Activated CD4-positive, alpha-beta T cell treated with anti-CD3 and anti-CD28 coated beads, Interleukin-2, amount 10 ng/mL, durations not matched to agents 24 days and 14 days (primary cell): ENCODE measurements around the gene CNTNAP2. TPM values are rescaled to one million over a fixed set of nuclear protein-coding genes. Genes with fewer than 3 reads are reported as not detected.

Experiments
- DNase-seq: peaks from one replicate; pipeline ENCODE4 v3.0.0; 2022
- H3K27ac Mint-ChIP-seq: one replicate; pipeline ENCODE4 v1.8.0; 2022; ENCODE audit warnings: mild to moderate bottlenecking, mixed read lengths
- H3K27me3 Mint-ChIP-seq: one replicate; pipeline ENCODE4 v1.8.0; 2022; ENCODE audit warnings: mixed read lengths
- H3K36me3 Mint-ChIP-seq: one replicate; pipeline ENCODE4 v1.8.0; 2022; ENCODE audit warnings: low read depth, mild to moderate bottlenecking, mixed read lengths
- H3K4me1 Mint-ChIP-seq: one replicate; pipeline ENCODE4 v1.8.0; 2021; ENCODE audit warnings: mixed read lengths
- H3K4me3 Mint-ChIP-seq: one replicate; pipeline ENCODE4 v1.8.0; 2022; ENCODE audit warnings: mild to moderate bottlenecking, moderate library complexity, mixed read lengths
- H3K9me3 Mint-ChIP-seq: one replicate; pipeline ENCODE4 v1.8.0; 2021; ENCODE audit warnings: mixed read lengths
- intact Hi-C: fragments of 100-400 bp; cut with micrococcal nuclease; formaldehyde crosslinking; loops from one replicate; pipeline ENCODE4 v1.15.1; 2023
- total RNA-seq: library from RNA; stranded (reverse); gene quantifications from 2 replicates; pipeline ENCODE4 v1.2.3, GENCODE V29; 2022

The CNTNAP2 gene
- total RNA-seq, 1 donor from 2014 or later: not detected

DNA sequence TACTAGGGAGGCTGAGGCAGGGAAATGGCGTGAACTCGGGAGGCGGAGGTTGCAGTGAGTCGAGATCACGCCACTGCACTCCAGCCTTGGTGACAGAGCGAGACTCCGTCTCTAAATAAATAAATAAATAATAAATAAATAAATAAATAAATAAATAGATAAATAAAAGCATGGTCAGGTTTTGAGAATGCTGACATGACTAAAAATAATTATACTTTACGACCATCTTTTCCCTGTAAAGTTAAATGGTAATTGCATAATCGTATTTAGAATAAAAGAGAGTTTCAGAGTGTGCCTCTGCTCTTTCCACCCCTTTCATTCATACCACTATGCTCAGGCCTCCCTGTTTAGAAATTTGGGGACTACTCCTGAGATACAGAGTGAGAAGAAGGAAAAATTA is 326.5 kb downstream of the CNTNAP2 start:
- no peak for DNase-seq
- Mint-ChIP-seq H3K27ac (no peak overlapping the region), H3K36me3 (no peaks in the 10 kb centered on the region), H3K27me3 (no peaks in the 10 kb centered on the region), H3K4me3 (no peak overlapping the region), H3K9me3 (no peaks in the 10 kb centered on the region), H3K4me1 (no peaks in the 10 kb centered on the region)
- intact Hi-C loops: no loop called here

- intact Hi-C loops: no loop called here
- Mint-ChIP-seq H3K4me3 (no peak overlapping the region), H3K9me3 (peaks cover 3% of the 10 kb centered on the region), H3K4me1 (no peaks in the 10 kb centered on the region), H3K27ac (no peak overlapping the region), H3K27me3 (no peaks in the 10 kb centered on the region), H3K36me3 (no peaks in the 10 kb centered on the region)
- no peak for DNase-seq
Observed at GRCh38 chr7:146449625-146450024, 333.0 kb downstream of the CNTNAP2 start.

GRCh38 chr7:146455091-146455655 is 338.6 kb downstream of the CNTNAP2 start:
- H3K4me3 Mint-ChIP-seq: no peak overlapping the region
- no peak overlapping the region for H3K27ac Mint-ChIP-seq
- no peaks in the 10 kb centered on the region for H3K4me1 Mint-ChIP-seq
- no peaks in the 10 kb centered on the region for H3K36me3 Mint-ChIP-seq
- no peak for DNase-seq
- intact Hi-C loops: no loop called here
- peaks cover 3% of the 10 kb centered on the region for H3K9me3 Mint-ChIP-seq
- H3K27me3 Mint-ChIP-seq: no peaks in the 10 kb centered on the region

- Mint-ChIP-seq H3K4me1 (no peaks in the 10 kb centered on the region), H3K27ac (no peak overlapping the region)
- no peak for DNase-seq
Observed at GRCh38 chr7:146479040-146479439, 362.4 kb downstream of the CNTNAP2 start.

GRCh38 chr7:146486519-146486918 is 369.9 kb downstream of the CNTNAP2 start:
- intact Hi-C loops: no loop called here

More at GRCh38 chr7:146479040-146479439, 362.4 kb downstream of the CNTNAP2 start:
- Mint-ChIP-seq H3K36me3 (no peaks in the 10 kb centered on the region), H3K4me3 (no peak overlapping the region), H3K9me3 (no peaks in the 10 kb centered on the region), H3K27me3 (no peaks in the 10 kb centered on the region)
- intact Hi-C loops: no loop called here

DNA sequence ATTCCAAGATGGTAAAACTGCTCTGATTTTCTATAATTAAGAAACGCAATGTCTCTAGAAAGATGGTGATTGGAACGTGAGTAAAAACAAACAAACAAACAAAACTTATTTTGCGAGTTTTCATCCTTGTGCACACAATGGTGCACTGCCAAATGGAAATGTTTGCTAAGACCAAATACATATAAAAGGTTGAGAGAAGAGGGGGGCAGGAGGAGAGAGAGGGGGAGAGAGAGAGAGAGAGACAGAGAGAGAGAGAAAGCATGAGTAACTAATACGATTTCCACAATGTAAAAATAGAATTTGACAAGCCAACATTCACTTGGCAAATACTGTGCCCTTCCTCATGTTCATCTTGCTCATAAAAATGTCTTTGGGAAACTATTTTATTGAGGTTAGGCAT is 375.4 kb downstream of the CNTNAP2 start:
- peaks cover 13% of the 10 kb centered on the region for H3K9me3 Mint-ChIP-seq

More at GRCh38 chr7:146486519-146486918, 369.9 kb downstream of the CNTNAP2 start:
- Mint-ChIP-seq H3K27ac (no peak overlapping the region), H3K4me1 (no peaks in the 10 kb centered on the region), H3K27me3 (no peaks in the 10 kb centered on the region), H3K36me3 (no peaks in the 10 kb centered on the region), H3K4me3 (no peak overlapping the region), H3K9me3 (peaks cover 5% of the 10 kb centered on the region)
- no peak for DNase-seq

GRCh38 chr7:146494952-146495596 is 378.5 kb downstream of the CNTNAP2 start:
- Mint-ChIP-seq H3K27me3 (no peaks in the 10 kb centered on the region), H3K27ac (no peak overlapping the region), H3K4me3 (no peak overlapping the region), H3K36me3 (no peaks in the 10 kb centered on the region), H3K4me1 (no peaks in the 10 kb centered on the region), H3K9me3 (peaks cover 9% of the 10 kb centered on the region)
- intact Hi-C loops: no loop called here
- no peak for DNase-seq

More for the DNA sequence above, 375.4 kb downstream of the CNTNAP2 start:
- Mint-ChIP-seq H3K27ac (no peak overlapping the region), H3K36me3 (no peaks in the 10 kb centered on the region), H3K27me3 (no peaks in the 10 kb centered on the region), H3K4me1 (no peaks in the 10 kb centered on the region), H3K4me3 (no peak overlapping the region)
- no peak for DNase-seq
- intact Hi-C loops: no loop called here

DNA sequence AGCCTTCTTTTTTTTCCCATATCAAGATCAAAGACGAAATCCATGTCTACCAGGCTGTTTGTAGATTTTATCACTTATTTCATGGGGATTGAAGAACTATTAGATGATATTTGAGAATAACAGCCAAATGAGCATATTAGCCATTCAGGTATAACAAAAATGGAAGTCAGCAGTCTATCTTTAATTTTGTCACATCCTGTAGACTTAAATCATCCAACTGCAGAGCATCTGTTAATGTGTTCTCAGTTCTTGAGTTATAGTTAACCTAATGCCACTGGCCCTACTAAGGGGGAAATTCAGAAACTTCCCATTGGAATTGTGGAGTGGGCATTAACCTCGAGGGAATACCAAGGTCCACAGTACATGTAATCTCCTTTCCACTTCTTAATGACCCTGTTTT is 380.1 kb downstream of the CNTNAP2 start:
- no peaks in the 10 kb centered on the region for H3K27me3 Mint-ChIP-seq
- intact Hi-C loops: no loop called here
- H3K4me3 Mint-ChIP-seq: no peak overlapping the region
- H3K27ac Mint-ChIP-seq: no peak overlapping the region
- DNase-seq: no peak
- no peaks in the 10 kb centered on the region for H3K4me1 Mint-ChIP-seq
- H3K36me3 Mint-ChIP-seq: no peaks in the 10 kb centered on the region
- peaks cover 14% of the 10 kb centered on the region for H3K9me3 Mint-ChIP-seq

GRCh38 chr7:146499970-146500369 is 383.4 kb downstream of the CNTNAP2 start:
- Mint-ChIP-seq H3K4me3 (no peak overlapping the region), H3K27ac (no peak overlapping the region), H3K9me3 (peaks cover 24% of the 10 kb centered on the region), H3K36me3 (no peaks in the 10 kb centered on the region), H3K27me3 (no peaks in the 10 kb centered on the region), H3K4me1 (no peaks in the 10 kb centered on the region)
- no peak for DNase-seq
- intact Hi-C loops: no loop called here

- H3K36me3 Mint-ChIP-seq: no peaks in the 10 kb centered on the region
- no peak for DNase-seq
- H3K27me3 Mint-ChIP-seq: no peaks in the 10 kb centered on the region
- H3K27ac Mint-ChIP-seq: no peak overlapping the region
- no peak overlapping the region for H3K4me3 Mint-ChIP-seq
- H3K9me3 Mint-ChIP-seq: peaks cover 16% of the 10 kb centered on the region
- intact Hi-C loops: no loop called here
- H3K4me1 Mint-ChIP-seq: no peaks in the 10 kb centered on the region
Observed at GRCh38 chr7:146503844-146504243, 387.2 kb downstream of the CNTNAP2 start.

- H3K4me3 Mint-ChIP-seq: no peak overlapping the region
- H3K4me1 Mint-ChIP-seq: no peaks in the 10 kb centered on the region
- intact Hi-C loops: no loop called here
- no peak for DNase-seq
- H3K36me3 Mint-ChIP-seq: no peaks in the 10 kb centered on the region
- no peaks in the 10 kb centered on the region for H3K27me3 Mint-ChIP-seq
- no peak overlapping the region for H3K27ac Mint-ChIP-seq
- H3K9me3 Mint-ChIP-seq: peaks cover 4% of the 10 kb centered on the region
Observed at GRCh38 chr7:146510088-146510680, 393.6 kb downstream of the CNTNAP2 start.

GRCh38 chr7:146514304-146514703 is 397.7 kb downstream of the CNTNAP2 start:
- no peak for DNase-seq
- Mint-ChIP-seq H3K4me1 (no peaks in the 10 kb centered on the region), H3K4me3 (no peak overlapping the region), H3K9me3 (peaks cover 9% of the 10 kb centered on the region), H3K27me3 (no peaks in the 10 kb centered on the region), H3K36me3 (no peaks in the 10 kb centered on the region), H3K27ac (no peak overlapping the region)
- intact Hi-C loops: no loop called here

- intact Hi-C loops: no loop called here
- Mint-ChIP-seq H3K4me1 (no peaks in the 10 kb centered on the region), H3K36me3 (no peaks in the 10 kb centered on the region), H3K9me3 (peaks cover 5% of the 10 kb centered on the region), H3K27ac (no peak overlapping the region), H3K4me3 (no peak overlapping the region), H3K27me3 (no peaks in the 10 kb centered on the region)
- DNase-seq: no peak
Observed at GRCh38 chr7:146528581-146528980, 412.0 kb downstream of the CNTNAP2 start.

DNA sequence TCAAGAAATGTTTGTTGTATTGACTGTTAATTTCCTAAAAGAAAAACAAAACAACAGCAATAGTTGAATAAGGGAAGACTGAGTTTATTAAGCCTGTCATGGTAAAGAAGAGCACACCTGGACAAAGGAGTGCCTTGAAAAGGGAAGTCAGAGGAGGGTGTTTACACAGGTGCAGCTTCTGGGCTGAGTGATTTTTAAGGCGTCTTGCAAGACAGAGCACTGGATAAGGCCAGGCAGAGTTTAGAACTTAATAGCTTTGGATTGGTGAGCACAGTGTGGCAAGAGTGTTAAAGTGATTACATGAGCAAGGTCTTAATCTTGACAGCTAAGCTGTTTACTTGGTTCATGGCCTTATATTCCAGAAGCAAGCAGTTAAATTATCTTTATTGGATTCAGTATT is 423.2 kb downstream of the CNTNAP2 start:
- Mint-ChIP-seq H3K4me3 (no peak overlapping the region), H3K27ac (no peak overlapping the region), H3K4me1 (no peaks in the 10 kb centered on the region), H3K36me3 (no peaks in the 10 kb centered on the region), H3K9me3 (no peaks in the 10 kb centered on the region), H3K27me3 (no peaks in the 10 kb centered on the region)
- no peak for DNase-seq
- intact Hi-C loops: no loop called here
